ENCODE measurements around the gene EVI5. TPM values are rescaled to one million over a fixed set of nuclear protein-coding genes. Genes with fewer than 3 reads are reported as not detected.

The EVI5 gene
- total RNA-seq, 4 donors from 2014 or later, result 24.9 to 47.8 (median 28.5) TPM

DNA sequence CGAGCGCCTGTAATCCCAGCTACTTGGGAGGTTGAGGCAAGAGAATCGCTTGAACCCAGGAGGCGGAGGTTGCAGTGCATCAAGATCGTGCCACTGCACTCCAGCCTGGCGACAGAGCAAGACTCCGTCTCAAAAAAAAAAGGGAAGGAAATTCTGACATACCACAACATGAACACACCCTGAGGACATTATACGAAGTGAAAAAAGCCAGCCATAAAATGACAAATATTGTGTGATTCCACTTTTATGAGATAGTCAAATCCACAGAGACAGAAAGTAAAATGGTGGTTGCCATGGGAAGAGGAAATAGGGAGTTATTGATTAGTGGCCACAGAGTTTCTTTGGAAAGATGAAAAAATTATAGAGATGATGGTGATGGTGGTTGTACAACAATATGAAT, 41.7 kb downstream of the EVI5 start:
- TF ChIP-seq, protein P1, sequence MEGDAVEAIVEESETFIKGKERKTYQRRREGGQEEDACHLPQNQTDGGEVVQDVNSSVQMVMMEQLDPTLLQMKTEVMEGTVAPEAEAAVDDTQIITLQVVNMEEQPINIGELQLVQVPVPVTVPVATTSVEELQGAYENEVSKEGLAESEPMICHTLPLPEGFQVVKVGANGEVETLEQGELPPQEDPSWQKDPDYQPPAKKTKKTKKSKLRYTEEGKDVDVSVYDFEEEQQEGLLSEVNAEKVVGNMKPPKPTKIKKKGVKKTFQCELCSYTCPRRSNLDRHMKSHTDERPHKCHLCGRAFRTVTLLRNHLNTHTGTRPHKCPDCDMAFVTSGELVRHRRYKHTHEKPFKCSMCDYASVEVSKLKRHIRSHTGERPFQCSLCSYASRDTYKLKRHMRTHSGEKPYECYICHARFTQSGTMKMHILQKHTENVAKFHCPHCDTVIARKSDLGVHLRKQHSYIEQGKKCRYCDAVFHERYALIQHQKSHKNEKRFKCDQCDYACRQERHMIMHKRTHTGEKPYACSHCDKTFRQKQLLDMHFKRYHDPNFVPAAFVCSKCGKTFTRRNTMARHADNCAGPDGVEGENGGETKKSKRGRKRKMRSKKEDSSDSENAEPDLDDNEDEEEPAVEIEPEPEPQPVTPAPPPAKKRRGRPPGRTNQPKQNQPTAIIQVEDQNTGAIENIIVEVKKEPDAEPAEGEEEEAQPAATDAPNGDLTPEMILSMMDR (IDR thresholded peaks at IDR 0.05; ENCODE audit: low read depth), result no peak

DNA sequence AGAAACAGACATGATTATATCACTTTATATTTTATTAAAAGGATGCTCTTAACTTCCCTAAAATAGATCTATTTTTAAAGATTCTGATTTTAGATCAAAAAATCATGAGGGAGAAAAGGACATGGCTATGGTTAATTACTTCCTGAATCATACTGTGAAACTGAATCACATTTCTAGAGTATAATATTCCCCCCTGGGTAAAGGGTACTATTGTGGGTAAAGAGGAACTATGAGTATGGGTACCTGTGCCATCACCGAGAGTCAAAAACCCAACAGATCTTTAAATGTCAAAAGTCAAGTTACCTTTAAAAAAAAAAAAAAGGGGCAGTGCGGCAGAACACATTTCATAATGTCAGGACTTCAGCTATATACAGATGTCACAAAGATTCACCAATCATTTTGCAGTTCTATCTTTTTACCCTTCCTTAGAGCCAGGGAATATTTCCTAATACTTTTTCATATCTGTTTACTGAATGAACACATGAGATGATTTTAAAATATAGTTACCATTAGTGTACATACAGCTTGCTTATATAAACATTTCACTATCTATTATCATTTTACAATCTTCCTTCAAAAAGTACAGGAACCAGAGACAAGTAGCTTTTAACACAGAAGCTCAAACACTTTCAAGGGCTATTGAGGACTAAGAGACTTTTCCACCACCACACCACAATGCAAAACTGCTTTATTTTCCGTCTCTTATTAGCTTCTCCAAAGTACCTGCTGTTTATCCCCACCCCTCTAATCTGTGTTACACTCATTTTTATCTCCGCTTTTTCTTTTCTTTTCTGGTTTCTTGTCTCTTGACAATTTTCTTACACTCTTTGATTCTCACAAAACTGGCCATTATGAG, 45.0 kb downstream of the EVI5 start:
- TF ChIP-seq, protein P1 (IDR thresholded peaks at IDR 0.05; ENCODE audit: low read depth), result no peak

DNA sequence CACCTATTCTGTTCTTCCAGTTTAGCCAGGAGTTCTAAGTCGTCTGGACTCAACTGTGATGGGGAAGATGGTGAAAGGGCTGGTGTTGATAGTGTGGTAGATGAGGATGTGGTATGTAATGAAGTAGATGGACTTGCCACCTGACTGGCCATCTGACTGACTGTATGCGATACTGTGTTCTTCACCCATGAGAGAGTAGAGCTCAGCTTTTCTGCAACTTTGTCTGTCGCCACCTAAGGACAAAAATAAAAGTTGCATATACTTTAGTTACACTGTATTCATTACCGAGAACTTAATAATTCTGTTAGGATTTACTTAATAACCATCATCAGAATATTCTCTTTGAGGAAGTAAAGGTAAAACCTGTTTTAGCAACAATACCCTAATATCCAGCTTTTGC, 48.5 kb downstream of the EVI5 start:
- TF ChIP-seq, protein P1 (IDR thresholded peaks at IDR 0.05; ENCODE audit: low read depth), result no peak

DNA sequence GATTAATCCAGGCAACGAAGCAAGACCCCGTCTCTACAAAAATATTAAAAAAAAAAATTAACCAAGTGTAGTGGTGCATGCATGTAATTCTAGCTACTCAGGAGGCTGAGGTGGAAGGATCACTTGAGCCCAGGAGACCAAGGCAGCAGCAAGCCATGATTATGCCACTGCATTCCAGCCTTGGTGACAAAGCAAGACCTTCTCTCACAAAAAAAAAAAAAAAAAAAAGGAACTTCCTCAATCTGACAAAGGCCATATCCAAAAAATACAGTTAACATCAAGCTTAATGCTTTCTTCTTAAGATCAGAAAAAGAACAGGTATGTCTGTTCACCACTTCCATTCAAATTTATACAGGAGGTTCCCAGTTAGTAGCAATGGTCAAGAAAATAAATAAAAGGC, 54.4 kb downstream of the EVI5 start:
- TF ChIP-seq, protein P1 (IDR thresholded peaks at IDR 0.05; ENCODE audit: low read depth), result no peak

DNA sequence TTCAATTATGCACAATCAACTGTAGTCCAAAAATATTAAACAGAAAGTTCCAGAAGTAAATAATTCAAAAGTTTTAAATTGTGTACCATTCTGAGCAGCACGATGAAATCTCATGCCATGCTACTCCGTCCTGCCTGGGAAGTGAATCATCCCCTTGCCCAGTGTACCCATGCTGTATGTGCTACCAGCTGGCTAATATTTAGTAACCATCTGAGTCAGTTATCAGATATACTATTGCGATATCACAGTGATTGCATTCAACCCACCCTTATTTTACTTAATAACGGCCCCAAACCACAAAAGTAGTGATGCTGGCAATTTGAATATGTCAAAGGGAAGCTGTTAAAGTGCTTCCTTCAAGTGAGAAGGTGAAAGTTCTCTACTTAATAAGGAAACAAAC, 56.2 kb downstream of the EVI5 start:
- TF ChIP-seq, protein P1 (IDR thresholded peaks at IDR 0.05; ENCODE audit: low read depth), result no peak

DNA sequence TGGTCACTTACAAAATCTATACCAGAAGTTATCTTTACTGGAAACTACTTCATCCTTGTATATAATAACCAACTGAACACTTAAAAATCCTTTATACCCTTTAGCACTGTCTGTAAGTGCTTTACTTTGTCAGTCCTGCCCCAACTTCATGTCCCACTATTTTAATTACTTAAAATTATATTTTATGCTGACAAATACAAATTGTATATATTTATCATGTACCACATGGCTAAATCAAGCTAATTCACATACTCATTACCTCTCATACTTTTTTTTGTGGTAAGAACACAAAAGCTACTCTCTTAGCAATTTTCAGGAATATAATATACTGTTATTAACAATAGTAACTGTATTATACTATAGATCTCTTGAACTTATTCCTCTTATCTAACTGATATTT, 63.0 kb downstream of the EVI5 start:
- TF ChIP-seq, protein P1 (IDR thresholded peaks at IDR 0.05; ENCODE audit: low read depth), result no peak

DNA sequence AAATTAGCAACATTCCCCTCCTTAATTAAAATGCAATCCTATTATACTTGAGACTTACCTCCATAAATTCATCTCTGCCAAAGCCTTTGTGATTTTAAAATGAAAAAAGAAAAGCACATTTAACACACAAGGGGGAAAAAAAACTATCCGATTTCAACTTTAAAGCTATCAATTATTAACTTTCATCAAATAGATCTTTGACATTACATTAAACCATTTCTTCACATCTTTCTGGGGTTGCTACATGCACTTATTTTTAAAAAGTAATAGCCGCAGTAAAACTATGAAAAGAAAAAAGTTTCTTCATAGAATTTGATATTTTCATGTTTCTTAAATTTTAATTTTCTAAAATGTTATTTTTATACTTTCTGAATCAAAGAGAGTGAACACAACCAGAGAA, 71.0 kb downstream of the EVI5 start:
- TF ChIP-seq, protein P1 (IDR thresholded peaks at IDR 0.05; ENCODE audit: low read depth), result no peak

Measured in subcutaneous adipose tissue (tissue), 4 donors.